A549 (cell line): Measurements from ENCODE around the gene ROR2.

Experiments
- CTCF ChIP-seq: fragments of >200 bp; sonication (Bioruptor Twin); formaldehyde crosslinking; IDR thresholded peaks from 3 replicates; pipeline ENCODE4 v1.5.1; 2016
- MAFK ChIP-seq: fragments of 450-650 bp; IDR thresholded peaks from 2 replicates; pipeline ENCODE4 v1.6.1; 2014; ENCODE audit not compliant: partially characterized antibody

- TF ChIP-seq MAFK (no peak), CTCF (no peak)
Observed at GRCh38 chr9:91946653-91947488, 3.2 kb downstream of the ROR2 start.
